Immature natural killer cell (primary cell): ENCODE measurements around the gene EFNA4. TPM values are rescaled to one million over a fixed set of nuclear protein-coding genes. Genes with fewer than 3 reads are reported as not detected.

Experiments
- DNase-seq, 3 donors: peaks; one replicate each; pipeline ENCODE4 v3.0.0; 2022; ENCODE audit warnings: mixed read lengths in 1 of 3
- H3K27ac Mint-ChIP-seq, 6 donors: one replicate each; pipeline ENCODE4 v1.8.0; 2020; ENCODE audit warnings: mixed read lengths in 6 of 6, mild to moderate bottlenecking in 5 of 6, inconsistent platforms in 4 of 6, moderate library complexity in 3 of 6
- H3K27me3 Mint-ChIP-seq, 3 donors: one replicate each; pipeline ENCODE4 v1.8.0; 2020 to 2021; ENCODE audit warnings: low read depth in 3 of 3, mild to moderate bottlenecking in 3 of 3, mixed read lengths in 3 of 3, moderate library complexity in 3 of 3, inconsistent platforms in 1 of 3
- H3K36me3 Mint-ChIP-seq, 3 donors: one replicate each; pipeline ENCODE4 v1.8.0; 2020; ENCODE audit warnings: mixed read lengths in 3 of 3, inconsistent platforms in 2 of 3, mild to moderate bottlenecking in 2 of 3
- H3K4me1 Mint-ChIP-seq, 2 donors: one replicate each; pipeline ENCODE4 v1.8.0; 2020; ENCODE audit warnings: inconsistent platforms in 2 of 2, mild to moderate bottlenecking in 2 of 2, mixed read lengths in 2 of 2, moderate library complexity in 1 of 2
- H3K4me3 Mint-ChIP-seq, 5 donors: one replicate each; pipeline ENCODE4 v1.8.0; 2020; ENCODE audit warnings: mild to moderate bottlenecking in 5 of 5, mixed read lengths in 5 of 5, inconsistent platforms in 3 of 5, moderate library complexity in 3 of 5
- H3K9me3 Mint-ChIP-seq, 6 donors: one replicate each; pipeline ENCODE4 v1.8.0; 2020; ENCODE audit warnings: mild to moderate bottlenecking in 6 of 6, mixed read lengths in 6 of 6, inconsistent platforms in 4 of 6, moderate library complexity in 3 of 6
- polyA plus RNA-seq, 3 donors: library from polyadenylated mRNA; unstranded; fragments of 300-500 nt; fragmentation: Illumina TruSeq; gene quantifications; one replicate each; pipeline ENCODE4 v1.2.3, GENCODE V29; 2021

EFNA4 gene
- polyA plus RNA-seq, 3 donors from 2014 or later: 1.1 to 3.0 (median 2.6) TPM

DNA sequence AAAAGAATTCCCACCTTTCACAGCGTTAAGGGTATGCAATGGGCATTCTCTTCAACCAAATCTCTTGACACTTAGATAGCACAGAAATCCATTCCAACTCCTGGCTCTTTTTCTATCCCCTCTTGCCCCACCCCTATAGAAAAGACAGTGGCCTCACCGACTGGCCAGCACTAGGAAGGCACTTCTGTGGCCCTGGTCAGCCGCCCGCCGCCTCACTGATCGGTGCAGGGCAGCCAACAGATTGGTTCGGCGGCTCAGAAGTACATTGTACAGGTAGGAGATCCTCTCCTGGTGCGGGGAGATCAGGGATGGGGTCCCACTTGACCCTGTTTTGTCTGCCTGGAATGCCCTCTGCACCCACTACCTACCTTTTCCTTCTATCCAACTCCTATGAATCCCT, 39.2 kb upstream of the EFNA4 start:
- Mint-ChIP-seq H3K27ac (no peak overlapping the region), H3K36me3 (no peaks in the 10 kb centered on the region), H3K27me3 (peaks cover 0 to 6% (median 3%) of the 10 kb centered on the region in 3 donors), H3K4me3 (no peak overlapping the region), H3K9me3 (no peaks in the 10 kb centered on the region), H3K4me1 (peaks cover 0 to 3% of the 10 kb centered on the region in 2 donors)
- no peak for DNase-seq

- Mint-ChIP-seq H3K4me3 (no peak overlapping the region), H3K9me3 (peaks cover 0 to 2% (median 0%) of the 10 kb centered on the region in 6 donors), H3K4me1 (no peaks in the 10 kb centered on the region), H3K27me3 (peaks cover 0 to 6% (median 3%) of the 10 kb centered on the region in 3 donors), H3K36me3 (no peaks in the 10 kb centered on the region), H3K27ac (no peak overlapping the region)
- no peak for DNase-seq
Observed at GRCh38 chr1:155026154-155026553, 37.4 kb upstream of the EFNA4 start.

- peaks cover 0 to 6% (median 3%) of the 10 kb centered on the region in 3 donors for H3K27me3 Mint-ChIP-seq
Observed at GRCh38 chr1:155026588-155026987, 37.0 kb upstream of the EFNA4 start.

GRCh38 chr1:155029513-155030242, 33.9 kb upstream of the EFNA4 start:
- no peaks in the 10 kb centered on the region for H3K4me1 Mint-ChIP-seq
- H3K27ac Mint-ChIP-seq: no peak overlapping the region
- no peak overlapping the region for H3K4me3 Mint-ChIP-seq
- no peak for DNase-seq
- H3K36me3 Mint-ChIP-seq: no peaks in the 10 kb centered on the region
- H3K27me3 Mint-ChIP-seq: peaks cover 0 to 6% (median 2%) of the 10 kb centered on the region in 3 donors
- peaks cover 0 to 3% (median 0%) of the 10 kb centered on the region in 6 donors for H3K9me3 Mint-ChIP-seq

More at GRCh38 chr1:155026588-155026987, 37.0 kb upstream of the EFNA4 start:
- H3K27ac Mint-ChIP-seq: no peak overlapping the region
- no peaks in the 10 kb centered on the region for H3K36me3 Mint-ChIP-seq
- no peak overlapping the region for H3K4me3 Mint-ChIP-seq
- peaks cover 0 to 2% (median 0%) of the 10 kb centered on the region in 6 donors for H3K9me3 Mint-ChIP-seq
- no peak for DNase-seq
- no peaks in the 10 kb centered on the region for H3K4me1 Mint-ChIP-seq

GRCh38 chr1:155030243-155030795, 33.2 kb upstream of the EFNA4 start:
- H3K9me3 Mint-ChIP-seq: peaks cover 0 to 4% (median 0%) of the 10 kb centered on the region in 6 donors
- H3K4me3 Mint-ChIP-seq: no peak overlapping the region
- no peaks in the 10 kb centered on the region for H3K4me1 Mint-ChIP-seq
- no peaks in the 10 kb centered on the region for H3K36me3 Mint-ChIP-seq
- no peak overlapping the region for H3K27ac Mint-ChIP-seq
- peaks cover 0 to 6% (median 2%) of the 10 kb centered on the region in 3 donors for H3K27me3 Mint-ChIP-seq
- no peak for DNase-seq

GRCh38 chr1:155030899-155031298, 32.6 kb upstream of the EFNA4 start:
- Mint-ChIP-seq H3K27ac (no peak overlapping the region), H3K36me3 (no peaks in the 10 kb centered on the region), H3K4me3 (no peak overlapping the region), H3K27me3 (peaks cover 0 to 2% (median 2%) of the 10 kb centered on the region in 3 donors), H3K4me1 (no peaks in the 10 kb centered on the region), H3K9me3 (peaks cover 0 to 4% (median 0%) of the 10 kb centered on the region in 6 donors)
- DNase-seq: no peak

DNA sequence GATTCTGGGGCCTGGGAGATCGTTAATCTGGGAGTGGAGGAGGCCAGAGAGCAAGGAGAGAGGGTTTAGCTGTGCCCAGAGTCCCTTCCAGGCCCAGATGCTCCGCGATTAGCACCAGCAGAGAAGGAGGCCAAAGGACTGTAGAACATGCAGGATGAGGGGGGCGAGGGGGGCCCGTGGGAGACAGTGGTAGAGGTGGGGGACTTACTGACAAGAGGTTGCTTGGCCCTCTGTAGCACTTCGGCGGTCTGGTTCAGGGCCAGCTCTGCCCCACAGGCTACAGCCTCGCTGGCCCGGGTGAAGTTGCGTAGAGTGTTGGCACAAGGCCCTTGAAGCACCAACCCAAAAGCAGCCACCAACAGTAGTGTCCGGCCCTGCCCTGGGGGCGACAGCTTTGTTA, 30.7 kb upstream of the EFNA4 start:
- peaks cover 0 to 4% (median 0%) of the 10 kb centered on the region in 6 donors for H3K9me3 Mint-ChIP-seq
- peaks cover 0 to 4% (median 2%) of the 10 kb centered on the region in 3 donors for H3K27me3 Mint-ChIP-seq
- no peaks in the 10 kb centered on the region for H3K36me3 Mint-ChIP-seq
- no peak overlapping the region for H3K4me3 Mint-ChIP-seq
- no peaks in the 10 kb centered on the region for H3K4me1 Mint-ChIP-seq
- H3K27ac Mint-ChIP-seq: no peak overlapping the region
- no peak for DNase-seq

GRCh38 chr1:155033524-155033923, 30.0 kb upstream of the EFNA4 start, which contains the start of the genes DCST1 and DCST2:
DCST1 (plus strand) TSS chr1:155033824; CDS start chr1:155034037, 213 bp downstream.
DCST2 (minus strand) TSS chr1:155033781; CDS start chr1:155033701, 80 bp downstream.
- no peak within 1 kb of the TSS for H3K4me3 Mint-ChIP-seq
- H3K9me3 Mint-ChIP-seq: peaks cover 0 to 4% (median 0%) of the 10 kb centered on the region in 6 donors
- DNase-seq: no peak
- H3K27ac Mint-ChIP-seq: no peak within 1 kb of the TSS
- no peaks in the 10 kb centered on the region for H3K4me1 Mint-ChIP-seq
- no peaks in the 10 kb centered on the region for H3K36me3 Mint-ChIP-seq
- H3K27me3 Mint-ChIP-seq: peaks cover 0 to 5% (median 2%) of the 10 kb centered on the region in 3 donors

- no peak for DNase-seq
- Mint-ChIP-seq H3K27ac (no peak overlapping the region), H3K9me3 (peaks cover 0 to 4% (median 0%) of the 10 kb centered on the region in 6 donors), H3K36me3 (no peaks in the 10 kb centered on the region), H3K4me1 (no peaks in the 10 kb centered on the region), H3K27me3 (peaks cover 0 to 3% (median 0%) of the 10 kb centered on the region in 3 donors), H3K4me3 (no peak overlapping the region)
Observed at GRCh38 chr1:155034318-155035208, 29.0 kb upstream of the EFNA4 start.

- H3K36me3 Mint-ChIP-seq: no peaks in the 10 kb centered on the region
- H3K27me3 Mint-ChIP-seq: peaks cover 0 to 3% (median 0%) of the 10 kb centered on the region in 3 donors
- peaks cover 0 to 2% (median 0%) of the 10 kb centered on the region in 6 donors for H3K9me3 Mint-ChIP-seq
- H3K4me1 Mint-ChIP-seq: no peaks in the 10 kb centered on the region
- no peak for DNase-seq
- H3K4me3 Mint-ChIP-seq: no peak overlapping the region
- no peak overlapping the region for H3K27ac Mint-ChIP-seq
Observed at GRCh38 chr1:155035936-155036335, 27.6 kb upstream of the EFNA4 start.

DNA sequence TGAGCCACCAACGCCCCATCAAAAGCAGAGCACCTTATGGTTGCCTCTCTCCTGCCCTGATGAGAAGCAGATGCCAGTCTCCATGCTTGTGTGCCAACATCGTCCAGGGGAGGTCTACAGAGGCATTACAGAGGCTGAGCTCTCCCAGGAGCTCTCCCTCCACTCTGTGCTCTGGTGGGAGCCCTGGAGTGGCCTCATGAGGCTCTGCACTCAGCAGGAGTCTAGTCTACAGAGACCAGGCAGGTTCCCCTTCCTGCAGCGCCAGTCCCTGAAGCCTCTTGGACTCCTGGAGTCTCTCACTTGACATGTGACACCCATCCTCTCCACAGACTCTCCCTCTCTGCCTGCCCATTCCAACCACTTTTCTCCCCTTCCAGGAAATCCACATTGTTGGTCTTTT, 26.5 kb upstream of the EFNA4 start:
- no peak for DNase-seq
- H3K4me1 Mint-ChIP-seq: no peaks in the 10 kb centered on the region
- no peak overlapping the region for H3K27ac Mint-ChIP-seq
- H3K27me3 Mint-ChIP-seq: peaks cover 0 to 3% (median 0%) of the 10 kb centered on the region in 3 donors
- H3K36me3 Mint-ChIP-seq: no peaks in the 10 kb centered on the region
- no peak overlapping the region for H3K4me3 Mint-ChIP-seq
- H3K9me3 Mint-ChIP-seq: peaks cover 0 to 2% (median 0%) of the 10 kb centered on the region in 6 donors

DNA sequence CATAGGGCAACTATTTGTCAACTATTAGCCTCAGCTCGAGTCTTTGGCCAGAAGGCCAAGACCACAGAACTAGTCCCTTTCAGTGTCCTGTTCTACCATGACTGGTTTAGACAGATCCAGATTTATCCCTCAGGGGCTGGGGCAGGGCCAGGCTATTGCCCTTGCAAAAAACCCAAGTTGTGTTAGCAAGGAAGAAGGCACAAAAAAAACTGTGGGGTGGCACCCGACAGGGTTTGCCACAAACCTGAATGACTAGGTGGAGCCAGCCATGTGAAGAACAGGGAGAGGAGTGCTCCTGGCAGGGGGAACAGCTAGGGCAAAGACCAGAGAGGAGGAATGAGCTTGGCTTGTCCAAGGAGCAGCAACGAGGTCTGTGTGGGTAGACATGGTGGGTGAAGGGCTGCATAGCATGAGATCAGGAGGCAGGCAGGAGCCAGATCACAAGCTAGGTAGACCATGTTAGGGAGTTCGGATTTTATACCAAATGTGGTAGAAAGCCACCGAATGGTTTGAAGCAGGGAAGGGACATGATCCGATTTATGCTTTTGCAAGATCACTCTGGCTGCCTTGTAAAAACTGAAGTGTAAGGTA, 25.6 kb upstream of the EFNA4 start:
- Mint-ChIP-seq H3K36me3 (no peaks in the 10 kb centered on the region), H3K4me3 (no peak overlapping the region), H3K27ac (no peak overlapping the region), H3K9me3 (peaks cover 0 to 2% (median 0%) of the 10 kb centered on the region in 6 donors), H3K4me1 (no peaks in the 10 kb centered on the region), H3K27me3 (peaks cover 0 to 3% (median 0%) of the 10 kb centered on the region in 3 donors)
- no peak for DNase-seq

GRCh38 chr1:155038602-155039307, 24.8 kb upstream of the EFNA4 start:
- Mint-ChIP-seq H3K36me3 (no peaks in the 10 kb centered on the region), H3K4me1 (no peaks in the 10 kb centered on the region), H3K27me3 (peaks cover 0 to 3% (median 0%) of the 10 kb centered on the region in 3 donors), H3K27ac (no peak overlapping the region), H3K4me3 (no peak overlapping the region), H3K9me3 (peaks cover 0 to 2% (median 0%) of the 10 kb centered on the region in 6 donors)
- DNase-seq: no peak
